Measurements from ENCODE around the gene APBB1. TPM values are rescaled to one million over a fixed set of nuclear protein-coding genes. Genes with fewer than 3 reads are reported as not detected.
A peak's percentile ranks its signal among the peaks of the same experiment; 100 is the strongest.

The APBB1 gene
- total and polyA plus RNA-seq, 10 donors, result 18.6 to 42.4 (median 26.0) TPM

- Histone ChIP-seq H3K27ac (peak overlapping the region in 1 of 8 donors; percentile 87), H3K27me3 (replicated peaks in 1 of 7) (no peaks in the 10 kb centered on the region), H3K4me3 (no peak overlapping the region), H3K36me3 (peaks cover 0 to 43% (median 4%) of the 10 kb centered on the region in 6 donors), H3K9me3 (no peaks in the 10 kb centered on the region), H3K4me1 (peaks cover 15 to 53% (median 41%) of the 10 kb centered on the region in 6 donors)
- DNase-seq, result no peak
- WGBS, 5 donors, result 93 to 98% (median 94%) methylated on average over 15 of the region's 15 CpGs
- intact Hi-C loops (cut with DNase I; ENCODE audit: low total_unique reads), result no loop called here
- TF ChIP-seq POLR2AphosphoS5 (IDR thresholded peaks at IDR 0.05) (no peak), POLR2A (IDR thresholded peaks at IDR 0.05) (no peak)
- TF ChIP-seq, protein P1, sequence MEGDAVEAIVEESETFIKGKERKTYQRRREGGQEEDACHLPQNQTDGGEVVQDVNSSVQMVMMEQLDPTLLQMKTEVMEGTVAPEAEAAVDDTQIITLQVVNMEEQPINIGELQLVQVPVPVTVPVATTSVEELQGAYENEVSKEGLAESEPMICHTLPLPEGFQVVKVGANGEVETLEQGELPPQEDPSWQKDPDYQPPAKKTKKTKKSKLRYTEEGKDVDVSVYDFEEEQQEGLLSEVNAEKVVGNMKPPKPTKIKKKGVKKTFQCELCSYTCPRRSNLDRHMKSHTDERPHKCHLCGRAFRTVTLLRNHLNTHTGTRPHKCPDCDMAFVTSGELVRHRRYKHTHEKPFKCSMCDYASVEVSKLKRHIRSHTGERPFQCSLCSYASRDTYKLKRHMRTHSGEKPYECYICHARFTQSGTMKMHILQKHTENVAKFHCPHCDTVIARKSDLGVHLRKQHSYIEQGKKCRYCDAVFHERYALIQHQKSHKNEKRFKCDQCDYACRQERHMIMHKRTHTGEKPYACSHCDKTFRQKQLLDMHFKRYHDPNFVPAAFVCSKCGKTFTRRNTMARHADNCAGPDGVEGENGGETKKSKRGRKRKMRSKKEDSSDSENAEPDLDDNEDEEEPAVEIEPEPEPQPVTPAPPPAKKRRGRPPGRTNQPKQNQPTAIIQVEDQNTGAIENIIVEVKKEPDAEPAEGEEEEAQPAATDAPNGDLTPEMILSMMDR (IDR thresholded peaks at IDR 0.05 in 8 of 11, conservative IDR thresholded peaks at IDR 0.05 in 3 of 11), result no peak
These were observed 18.2 kb downstream of the APBB1 start for GRCh38 chr11:6400431-6401345.

DNA sequence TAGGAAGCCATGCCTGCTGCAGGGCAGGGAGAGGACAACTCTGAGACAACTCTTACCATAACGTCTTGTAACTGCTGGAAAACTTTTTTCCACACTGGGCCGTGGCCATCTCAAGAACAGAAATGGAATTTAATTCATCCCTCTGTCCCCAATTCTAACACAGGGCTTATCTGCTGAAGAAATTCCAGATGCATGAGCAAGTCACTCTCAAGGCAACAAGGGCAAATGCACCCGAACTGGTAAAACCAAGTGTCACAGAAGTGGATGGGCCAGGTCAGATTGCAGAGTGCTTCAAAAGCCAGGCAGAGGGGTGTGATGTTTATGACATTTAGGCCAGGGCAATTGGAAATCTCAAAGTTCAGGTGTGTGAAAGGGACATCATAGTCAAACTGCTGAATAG, 21.3 kb downstream of the APBB1 start:
- H3K4me3 ChIP-seq, result no peak overlapping the region
- peaks cover 0 to 65% (median 21%) of the 10 kb centered on the region in 6 donors for H3K36me3 ChIP-seq
- no peak overlapping the region for H3K27ac ChIP-seq

GRCh38 chr11:6397156-6397555, 21.7 kb downstream of the APBB1 start:
- no peaks in the 10 kb centered on the region for H3K9me3 ChIP-seq
- no peak overlapping the region for H3K27ac ChIP-seq
- intact Hi-C loops (cut with DNase I; ENCODE audit: low total_unique reads), result no loop called here
- H3K4me3 ChIP-seq, result no peak overlapping the region
- peaks cover 0 to 65% (median 21%) of the 10 kb centered on the region in 6 donors for H3K36me3 ChIP-seq
- TF ChIP-seq POLR2A (IDR thresholded peaks at IDR 0.05), result no peak
- TF ChIP-seq POLR2AphosphoS5 (IDR thresholded peaks at IDR 0.05), result no peak
- TF ChIP-seq, protein P1 (IDR thresholded peaks at IDR 0.05 in 8 of 11, conservative IDR thresholded peaks at IDR 0.05 in 3 of 11), result no peak
- H3K4me1 ChIP-seq, result peaks cover 4 to 30% (median 9%) of the 10 kb centered on the region in 6 donors
- WGBS, 5 donors, result 20 to 80% (median 71%) methylated on average over 1 of the region's 1 CpG
- no peak for DNase-seq
- no peaks in the 10 kb centered on the region for H3K27me3 ChIP-seq (replicated peaks in 1 of 7)

More for the DNA sequence above, 21.3 kb downstream of the APBB1 start:
- no peaks in the 10 kb centered on the region for H3K9me3 ChIP-seq
- WGBS, 5 donors, result 70 to 85% (median 74%) methylated on average over 3 of the region's 3 CpGs
- H3K4me1 ChIP-seq, result peaks cover 5 to 33% (median 13%) of the 10 kb centered on the region in 6 donors
- TF ChIP-seq POLR2A (IDR thresholded peaks at IDR 0.05), result no peak
- no peak for TF ChIP-seq POLR2AphosphoS5 (IDR thresholded peaks at IDR 0.05)
- TF ChIP-seq, protein P1 (IDR thresholded peaks at IDR 0.05 in 8 of 11, conservative IDR thresholded peaks at IDR 0.05 in 3 of 11), result no peak
- no peak for DNase-seq
- no peaks in the 10 kb centered on the region for H3K27me3 ChIP-seq (replicated peaks in 1 of 7)
- intact Hi-C loops (cut with DNase I; ENCODE audit: low total_unique reads), result no loop called here

DNA sequence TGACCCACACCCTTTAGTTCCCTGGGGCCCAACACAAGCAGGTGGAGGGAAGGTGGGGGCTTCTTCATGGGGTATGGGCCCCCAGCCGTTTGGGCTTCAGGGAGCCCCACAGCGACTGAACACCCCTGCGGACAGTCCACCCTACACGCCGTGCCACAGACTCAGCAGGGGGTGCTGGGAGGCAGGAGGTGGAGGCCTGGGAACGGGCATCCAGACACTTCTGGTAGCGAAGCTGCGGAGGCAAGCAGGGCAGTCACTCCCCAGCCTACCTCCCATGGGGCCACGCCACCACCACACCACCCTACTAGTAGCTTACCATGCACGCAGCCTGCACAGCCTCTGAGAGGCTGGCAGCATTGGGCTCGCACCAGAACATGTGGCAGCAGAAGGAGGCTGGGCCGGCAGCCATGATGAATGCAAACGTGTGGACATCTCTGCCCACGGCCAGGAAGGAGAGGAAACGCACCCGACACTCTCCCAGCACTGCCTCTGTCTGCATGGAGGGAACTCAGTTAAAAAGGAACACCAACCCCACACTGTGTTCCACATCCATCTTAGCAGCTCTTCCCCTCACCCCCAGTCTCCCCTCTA, 23.3 kb downstream of the APBB1 start:
- TF ChIP-seq POLR2AphosphoS5 (IDR thresholded peaks at IDR 0.05) (peak in 1 of 3 donors; percentile 65), POLR2A (IDR thresholded peaks at IDR 0.05) (no peak)
- H3K4me1 ChIP-seq, result peaks cover 12 to 32% (median 15%) of the 10 kb centered on the region in 6 donors
- H3K27me3 ChIP-seq (replicated peaks in 1 of 7), result no peaks in the 10 kb centered on the region
- H3K27ac ChIP-seq, result no peak overlapping the region
- H3K4me3 ChIP-seq, result no peak overlapping the region
- 84 to 90% (median 89%) methylated on average over 10 to 16 of the region's 16 CpGs for WGBS, 5 donors
- H3K9me3 ChIP-seq, result no peaks in the 10 kb centered on the region
- intact Hi-C loops (cut with DNase I; ENCODE audit: low total_unique reads), result no loop called here
- H3K36me3 ChIP-seq, result peaks cover 0 to 62% (median 17%) of the 10 kb centered on the region in 6 donors
- no peak for DNase-seq

Data from spleen (tissue), 11 donors.